AG09319 (cell line): Measurements from ENCODE around the gene RNF167.

Experiments
- DNase-seq: peaks from one replicate; pipeline ENCODE4 v3.0.0-alpha.2; 2010; ENCODE audit warnings: low read depth; ENCODE audit errors: extremely low read depth
- TF ChIP-seq, protein P1 (sequence below): IDR thresholded peaks from 2 replicates; pipeline ENCODE4 v1.5.1; 2011; ENCODE audit warnings: low read depth, mild to moderate bottlenecking, inconsistent platforms, low read length, moderate library complexity

Gene RNF167

GRCh38 chr17:4937553-4937952 is 2.5 kb upstream of the RNF167 start:
- TF ChIP-seq, protein P1, sequence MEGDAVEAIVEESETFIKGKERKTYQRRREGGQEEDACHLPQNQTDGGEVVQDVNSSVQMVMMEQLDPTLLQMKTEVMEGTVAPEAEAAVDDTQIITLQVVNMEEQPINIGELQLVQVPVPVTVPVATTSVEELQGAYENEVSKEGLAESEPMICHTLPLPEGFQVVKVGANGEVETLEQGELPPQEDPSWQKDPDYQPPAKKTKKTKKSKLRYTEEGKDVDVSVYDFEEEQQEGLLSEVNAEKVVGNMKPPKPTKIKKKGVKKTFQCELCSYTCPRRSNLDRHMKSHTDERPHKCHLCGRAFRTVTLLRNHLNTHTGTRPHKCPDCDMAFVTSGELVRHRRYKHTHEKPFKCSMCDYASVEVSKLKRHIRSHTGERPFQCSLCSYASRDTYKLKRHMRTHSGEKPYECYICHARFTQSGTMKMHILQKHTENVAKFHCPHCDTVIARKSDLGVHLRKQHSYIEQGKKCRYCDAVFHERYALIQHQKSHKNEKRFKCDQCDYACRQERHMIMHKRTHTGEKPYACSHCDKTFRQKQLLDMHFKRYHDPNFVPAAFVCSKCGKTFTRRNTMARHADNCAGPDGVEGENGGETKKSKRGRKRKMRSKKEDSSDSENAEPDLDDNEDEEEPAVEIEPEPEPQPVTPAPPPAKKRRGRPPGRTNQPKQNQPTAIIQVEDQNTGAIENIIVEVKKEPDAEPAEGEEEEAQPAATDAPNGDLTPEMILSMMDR: no peak
- no peak for DNase-seq

- TF ChIP-seq, protein P1: no peak
- no peak for DNase-seq
Observed at GRCh38 chr17:4938069-4938491, 2.0 kb upstream of the RNF167 start.

- DNase-seq: no peak
- TF ChIP-seq, protein P1: no peak
Observed at GRCh38 chr17:4938688-4939545, 1.2 kb upstream of the RNF167 start.

DNA sequence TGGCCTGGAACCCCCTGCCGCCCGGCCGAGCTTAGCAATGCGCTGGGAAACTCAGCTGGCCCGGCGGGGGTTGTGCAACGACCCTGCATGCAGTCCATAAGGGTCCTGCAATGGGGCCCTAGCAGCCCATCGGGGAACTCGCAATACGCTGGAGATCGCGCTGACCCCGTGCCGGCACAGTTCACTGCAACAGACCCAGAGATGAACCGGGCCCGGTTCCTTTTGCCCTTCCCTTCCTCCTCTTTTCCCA is 597 bp upstream of the RNF167 start:
- TF ChIP-seq, protein P1: no peak
- DNase-seq: no peak

GRCh38 chr17:4940555-4941318 is 669 bp downstream of the RNF167 start:
- no peak for DNase-seq
- TF ChIP-seq, protein P1: no peak

- DNase-seq: no peak
- TF ChIP-seq, protein P1: no peak
Observed at GRCh38 chr17:4941319-4941610, 1.2 kb downstream of the RNF167 start.

DNA sequence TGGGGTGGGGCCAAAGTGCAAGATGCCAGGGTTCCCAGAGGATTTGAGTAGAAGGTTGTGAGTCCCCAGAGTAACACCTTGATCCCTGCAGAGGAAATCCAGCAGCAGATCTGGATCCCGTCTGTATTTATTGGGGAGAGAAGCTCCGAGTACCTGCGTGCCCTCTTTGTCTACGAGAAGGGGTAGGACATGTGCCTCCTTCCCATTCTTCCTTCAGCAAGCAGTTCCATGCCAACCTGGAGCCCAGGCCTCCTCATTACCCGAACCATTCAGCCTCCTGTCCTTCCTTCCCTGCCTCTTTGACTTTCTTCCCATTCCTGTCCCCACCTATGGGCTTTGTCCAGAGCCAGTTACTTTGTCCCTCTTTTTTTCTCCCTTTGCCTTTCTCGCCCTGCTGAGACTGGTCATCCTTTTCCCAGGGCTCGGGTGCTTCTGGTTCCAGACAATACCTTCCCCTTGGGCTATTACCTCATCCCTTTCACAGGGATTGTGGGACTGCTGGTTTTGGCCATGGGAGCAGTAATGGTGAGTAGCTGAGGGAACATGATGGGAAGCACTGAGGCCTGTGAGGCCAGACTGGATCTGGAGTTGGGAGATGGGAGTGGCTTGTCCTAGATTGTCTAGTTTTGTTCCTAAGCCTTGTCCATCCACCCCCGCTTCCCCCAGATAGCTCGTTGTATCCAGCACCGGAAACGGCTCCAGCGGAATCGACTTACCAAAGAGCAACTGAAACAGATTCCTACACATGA is 2.9 kb downstream of the RNF167 start:
- TF ChIP-seq, protein P1: no peak

More for the DNA sequence above, 2.9 kb downstream of the RNF167 start:
- no peak for DNase-seq
